HG03097 (cell line): Measurements from ENCODE around the gene FYN.
"Not testable (repeated sequence)": the region's sequence is repeated elsewhere in the genome, so short reads cannot be mapped to it uniquely, and the experiment has no call there.

ENCODE experiments used
- ATAC-seq: cut with Tn5 transposase; IDR thresholded peaks from one replicate; pipeline ENCODE4 v1.9.1; 2021; ENCODE audit not compliant: unreplicated experiment, low FRiP score

FYN gene

GRCh38 chr6:111691345-111692225 lies 181.7 kb downstream of the FYN start:
- no peak for ATAC-seq

GRCh38 chr6:111689946-111690345 lies 183.3 kb downstream of the FYN start:
- ATAC-seq = no peak

DNA sequence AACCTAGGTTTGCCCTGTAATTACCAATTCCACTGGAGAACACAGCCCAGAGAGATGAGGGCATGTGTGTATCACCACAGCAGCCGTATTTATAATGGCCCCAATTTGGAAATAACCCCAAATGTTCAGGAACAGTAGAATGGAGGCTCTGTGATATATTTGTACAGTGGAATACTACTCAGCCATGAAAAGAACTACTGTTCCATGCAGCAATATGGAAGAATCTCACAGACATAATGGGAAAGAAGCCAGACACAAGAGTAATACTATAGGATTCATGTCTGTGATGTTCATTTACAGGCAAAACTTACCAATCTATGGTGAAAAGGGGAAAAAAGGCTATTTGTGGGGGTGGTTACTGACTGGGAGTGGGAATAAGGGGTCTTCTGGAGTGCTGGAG lies 183.8 kb downstream of the FYN start:
- ATAC-seq = no peak

GRCh38 chr6:111688331-111688730 lies 184.9 kb downstream of the FYN start:
- no peak for ATAC-seq

- no peak for ATAC-seq
Observed at GRCh38 chr6:111687652-111688051, 185.6 kb downstream of the FYN start.

GRCh38 chr6:111686932-111687266 lies 186.4 kb downstream of the FYN start:
- ATAC-seq = no peak

- ATAC-seq = no peak
Observed at GRCh38 chr6:111686249-111686931, 186.9 kb downstream of the FYN start.

- ATAC-seq = no peak
Observed at GRCh38 chr6:111685526-111685925, 187.7 kb downstream of the FYN start.

GRCh38 chr6:111685058-111685457 lies 188.2 kb downstream of the FYN start:
- ATAC-seq = no peak

GRCh38 chr6:111683749-111684267 lies 189.4 kb downstream of the FYN start:
- no peak for ATAC-seq

GRCh38 chr6:111683157-111683556 lies 190.1 kb downstream of the FYN start:
- ATAC-seq = no peak

- ATAC-seq = no peak
Observed at GRCh38 chr6:111681860-111682259, 191.4 kb downstream of the FYN start.

DNA sequence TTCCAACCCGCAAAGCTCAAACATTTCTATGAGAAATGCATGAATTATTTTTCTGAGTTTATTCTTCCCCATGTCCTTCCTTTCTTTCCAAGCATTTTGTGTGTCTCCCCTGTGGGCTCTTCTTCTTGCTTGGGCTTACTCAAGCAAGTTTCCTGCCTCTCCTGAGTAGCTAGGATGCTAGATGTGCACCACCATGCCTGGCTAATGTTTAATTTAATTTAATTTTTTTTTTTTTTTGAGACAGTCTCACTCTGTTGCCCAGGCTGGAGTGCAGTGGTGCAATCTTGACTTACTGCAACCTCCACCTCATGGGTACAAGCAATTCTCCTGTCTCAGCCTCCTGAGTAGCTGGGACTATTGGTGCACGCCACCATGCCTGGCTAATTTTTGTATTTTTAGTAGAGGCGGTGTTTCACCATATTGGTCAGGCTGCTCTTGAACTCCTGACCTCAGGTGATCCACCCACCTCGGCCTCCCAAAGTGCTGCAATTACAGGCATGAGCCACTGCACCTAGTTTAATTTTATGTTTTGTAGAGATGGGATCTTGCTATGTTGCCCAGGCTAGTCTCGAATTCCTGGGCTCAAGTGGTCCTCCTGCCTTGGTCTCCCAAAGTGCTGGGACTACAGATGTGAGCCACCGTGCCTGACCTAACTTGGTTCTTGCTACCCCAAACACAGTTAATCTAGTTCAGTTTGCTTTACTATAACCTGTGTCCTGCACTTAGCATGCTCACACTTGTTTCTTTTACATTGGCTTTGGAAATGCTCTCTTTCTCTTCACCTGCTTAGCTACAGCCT lies 192.2 kb downstream of the FYN start:
- ATAC-seq = not testable (repeated sequence)

DNA sequence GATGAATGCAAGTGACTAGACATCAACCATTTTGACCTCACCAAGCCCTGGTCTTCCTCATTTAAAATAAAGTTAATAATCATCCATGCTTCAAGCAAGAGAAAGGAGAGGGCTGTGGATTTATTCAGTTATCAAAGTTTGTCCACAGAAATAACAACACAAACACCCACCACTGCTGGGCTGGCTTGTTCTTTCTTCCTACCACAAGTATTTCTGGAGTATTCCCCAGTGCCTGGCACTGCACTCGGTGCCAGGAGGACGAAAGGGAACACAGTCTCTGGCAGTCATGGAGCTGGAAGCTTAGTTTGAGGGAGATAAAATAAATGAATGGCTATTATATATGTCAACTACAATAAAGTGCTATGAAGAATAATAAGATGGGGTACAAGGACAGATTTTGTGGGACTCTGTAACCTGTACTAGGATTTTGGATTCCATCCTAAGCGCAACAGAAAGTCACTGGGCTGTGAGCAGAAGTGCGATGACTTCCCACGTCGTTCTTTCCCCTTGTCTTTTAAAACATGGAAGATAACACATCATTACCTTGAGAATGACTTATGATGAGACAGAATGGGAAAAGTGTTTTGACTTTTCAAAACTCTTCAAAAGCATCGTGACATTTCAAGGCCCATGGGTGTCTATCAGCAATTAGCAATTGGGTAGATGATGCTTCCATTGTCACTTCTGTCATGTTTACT lies 193.1 kb downstream of the FYN start:
- no peak for ATAC-seq

DNA sequence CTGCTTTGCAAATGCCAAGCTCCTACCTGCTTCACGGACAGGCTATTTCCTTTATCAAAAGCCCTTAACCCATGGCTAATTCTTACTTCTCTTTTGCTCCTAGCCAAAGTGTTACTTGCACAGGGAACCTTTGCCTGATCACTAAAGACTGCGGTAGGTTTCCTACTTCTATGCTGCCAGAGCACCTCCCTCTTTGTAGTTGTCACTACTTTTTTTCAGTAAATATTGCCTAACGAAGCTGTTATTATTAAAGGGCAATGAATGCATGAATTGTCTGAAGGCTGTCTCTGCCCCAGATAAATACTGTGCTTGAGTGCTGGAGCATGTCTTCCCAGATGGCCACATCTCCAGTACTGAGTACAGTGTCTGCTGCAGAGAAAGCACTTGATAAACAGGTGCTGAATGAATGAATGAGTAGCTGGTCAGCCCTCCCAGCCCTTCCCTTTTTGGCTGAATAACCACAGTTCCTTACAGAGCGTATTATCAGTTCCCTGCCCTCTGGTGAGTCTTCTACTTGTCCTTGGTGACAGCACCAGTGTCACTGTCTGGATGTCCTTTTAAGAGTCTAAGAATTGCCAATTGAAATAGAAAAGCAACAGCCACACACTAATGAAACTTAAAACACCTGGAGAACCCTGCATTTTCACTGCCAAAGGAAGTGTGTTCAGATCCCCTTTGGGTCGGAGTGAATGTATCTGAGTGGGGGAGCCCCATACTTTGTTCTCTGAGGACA lies 194.0 kb downstream of the FYN start:
- no peak for ATAC-seq

DNA sequence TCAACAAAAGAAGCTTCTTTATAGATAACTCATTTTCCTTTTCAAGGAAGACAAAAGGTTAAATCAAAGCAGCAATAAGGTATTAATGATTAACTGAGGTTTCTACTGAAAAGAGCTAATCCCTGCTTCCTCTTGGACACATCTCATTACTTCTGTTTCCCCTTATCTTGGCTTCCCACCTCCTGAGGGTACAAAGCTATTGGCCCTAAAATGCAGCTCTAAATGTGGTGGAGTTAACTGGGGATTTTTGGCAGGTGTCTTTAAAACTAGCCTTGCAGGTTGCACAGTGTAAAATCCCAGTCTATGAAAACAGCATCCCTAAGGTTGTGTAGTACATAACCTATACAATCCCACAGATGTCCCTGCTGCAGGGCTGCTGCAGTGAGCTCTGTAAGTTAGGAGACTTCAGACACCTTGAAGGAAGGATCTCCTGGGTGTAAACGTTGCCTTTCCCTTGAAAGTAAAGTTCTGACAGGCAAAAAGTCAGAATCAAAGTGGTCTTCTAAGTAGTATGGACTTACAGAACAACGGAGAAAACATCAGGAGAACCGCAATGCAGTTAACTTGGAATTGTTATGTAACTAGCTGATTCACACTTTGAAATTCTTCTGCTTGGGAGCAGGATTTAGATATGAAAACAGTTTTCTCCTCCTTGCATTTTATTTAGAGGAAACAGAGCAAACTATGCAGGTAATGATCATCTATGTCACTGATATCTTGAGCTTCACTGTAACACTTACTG lies 195.8 kb downstream of the FYN start:
- ATAC-seq = no peak

DNA sequence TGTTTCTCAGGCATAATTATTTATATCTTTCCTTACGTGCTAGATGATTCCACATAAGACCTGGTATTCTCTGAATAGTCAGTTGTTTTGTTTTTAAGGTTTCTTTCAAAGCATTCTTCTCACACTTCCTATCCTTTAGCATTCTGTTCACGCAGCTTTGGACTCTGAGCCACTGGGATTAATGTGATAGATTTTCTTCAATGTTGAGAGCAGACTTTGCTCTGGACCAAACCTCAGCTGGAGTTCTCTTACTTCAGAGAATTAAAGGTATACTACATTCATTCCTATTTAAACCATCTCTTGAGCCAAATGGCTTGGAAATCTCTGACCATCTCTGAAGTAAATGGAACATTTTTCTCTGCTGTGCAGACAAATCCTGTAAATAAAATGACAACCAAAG lies 196.9 kb downstream of the FYN start:
- ATAC-seq = no peak

GRCh38 chr6:111674883-111675282 lies 198.4 kb downstream of the FYN start:
- no peak for ATAC-seq

GRCh38 chr6:111674413-111674812 lies 198.8 kb downstream of the FYN start:
- ATAC-seq = no peak
